Stimulated activated CD4-positive, alpha-beta T cell treated with anti-CD3 and anti-CD28 coated beads, Interleukin-15, amount 100 ng/mL, for 1 hour (primary cell): ENCODE measurements around the gene ASCL2.
"Not testable (repeated sequence)": the region's sequence is repeated elsewhere in the genome, so short reads cannot be mapped to it uniquely, and the experiment has no call there.

ENCODE experiments used
- DNase-seq, 2 donors: peaks; one replicate each; pipeline ENCODE4 v3.0.0-alpha.2; 2020; ENCODE audit warnings: low read depth in 1 of 2, low spot score in 1 of 2

ASCL2 gene

DNA sequence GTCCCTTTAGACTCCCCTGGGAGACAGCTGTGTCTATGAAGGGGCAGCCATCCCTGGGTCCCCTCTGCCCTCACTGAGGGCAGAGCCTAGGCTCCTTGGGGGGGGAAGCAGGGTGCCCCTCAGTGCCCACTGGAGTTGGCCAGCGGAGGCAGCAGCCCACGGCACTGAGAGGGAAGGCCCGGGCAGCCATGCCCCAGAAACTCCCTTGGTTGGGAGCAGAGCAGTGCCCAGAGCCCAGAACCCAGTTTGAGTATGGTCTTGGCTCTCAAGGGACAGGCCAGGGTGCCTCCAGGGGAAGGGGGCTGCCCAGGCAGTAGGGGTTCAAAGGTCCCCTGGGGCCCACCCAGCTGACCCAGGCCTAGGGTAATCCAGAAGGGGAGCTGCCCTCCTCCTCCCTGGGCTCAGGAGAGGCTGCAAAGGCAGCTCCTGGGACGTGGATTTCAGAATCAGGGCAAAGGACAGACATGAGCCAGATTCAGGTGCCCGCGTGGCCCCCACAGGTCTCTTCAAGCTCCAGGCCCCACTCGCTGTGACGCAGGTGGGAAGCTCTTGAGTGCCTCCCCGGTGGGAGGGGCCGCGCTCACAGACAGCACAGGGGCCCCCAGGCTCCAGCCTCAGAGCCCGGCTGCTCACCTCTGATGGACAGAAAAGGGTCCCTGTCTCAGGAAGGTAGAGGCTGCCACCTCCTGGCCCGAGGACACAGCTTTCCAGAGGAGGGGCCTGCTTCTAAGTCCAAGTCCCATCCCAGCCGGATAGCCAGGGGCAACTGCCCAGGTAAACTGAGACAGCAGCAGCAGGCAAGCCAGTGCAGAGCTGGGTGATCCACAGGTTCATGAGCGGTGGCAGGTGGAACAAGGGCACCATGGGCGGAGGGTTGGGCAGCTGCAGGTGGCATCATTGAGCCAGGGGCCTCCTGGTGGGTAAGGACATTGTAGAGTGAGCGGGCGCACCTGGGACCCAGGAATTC is 28.7 kb upstream of the ASCL2 start:
- DNase-seq = no peak

DNA sequence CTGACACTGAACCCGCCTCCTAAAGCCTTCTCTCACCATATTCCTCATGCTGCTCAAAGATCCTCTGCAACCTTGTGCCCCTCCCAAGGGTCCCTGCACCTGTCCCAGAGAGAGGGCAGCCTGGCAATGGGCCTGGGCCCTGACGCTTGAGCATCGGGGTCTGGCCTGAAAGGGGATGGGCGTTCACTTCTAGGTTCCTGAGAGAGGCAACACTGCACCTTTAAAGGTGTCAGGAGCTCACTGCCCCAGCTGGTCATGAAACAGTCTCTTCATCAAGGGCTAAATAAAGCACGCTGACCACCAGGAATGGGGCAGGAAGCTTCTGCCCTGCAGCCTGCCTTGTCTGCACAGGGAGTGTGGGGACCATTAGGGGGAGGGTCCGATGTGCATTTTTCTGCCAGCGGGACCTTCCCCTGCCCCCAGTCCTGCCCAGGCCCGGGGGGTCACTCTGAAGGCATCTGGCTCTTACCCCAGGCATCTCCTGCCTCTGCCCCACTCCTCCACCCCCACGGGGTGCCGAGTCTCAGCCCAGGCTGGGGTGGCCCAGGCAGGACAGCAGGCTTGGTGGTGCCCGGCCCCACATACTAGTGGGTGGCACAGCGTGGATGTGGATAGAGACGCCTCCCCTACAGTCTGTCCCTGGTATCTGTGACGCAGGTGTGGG is 27.9 kb upstream of the ASCL2 start:
- DNase-seq = no peak

DNA sequence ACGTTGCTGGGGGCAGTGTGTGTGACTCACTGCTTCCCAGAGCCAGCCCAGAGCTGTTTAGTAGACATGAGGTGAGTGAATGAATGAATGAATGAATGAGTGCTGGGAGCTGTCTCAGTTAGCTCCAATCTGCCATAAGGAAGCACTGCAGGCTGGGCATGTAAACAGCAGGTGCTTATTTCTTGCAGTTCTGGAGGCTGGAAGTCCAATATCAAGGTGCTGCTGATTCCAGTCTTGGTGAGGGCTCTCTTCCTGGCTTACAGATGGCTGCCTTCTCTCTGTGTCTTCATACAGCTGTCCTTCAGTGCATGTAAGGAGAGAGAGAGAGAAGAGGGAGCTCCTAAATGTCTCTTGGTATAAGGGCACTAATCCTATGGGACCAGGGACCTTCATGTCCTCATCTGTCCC is 27.2 kb upstream of the ASCL2 start:
- no peak for DNase-seq

DNA sequence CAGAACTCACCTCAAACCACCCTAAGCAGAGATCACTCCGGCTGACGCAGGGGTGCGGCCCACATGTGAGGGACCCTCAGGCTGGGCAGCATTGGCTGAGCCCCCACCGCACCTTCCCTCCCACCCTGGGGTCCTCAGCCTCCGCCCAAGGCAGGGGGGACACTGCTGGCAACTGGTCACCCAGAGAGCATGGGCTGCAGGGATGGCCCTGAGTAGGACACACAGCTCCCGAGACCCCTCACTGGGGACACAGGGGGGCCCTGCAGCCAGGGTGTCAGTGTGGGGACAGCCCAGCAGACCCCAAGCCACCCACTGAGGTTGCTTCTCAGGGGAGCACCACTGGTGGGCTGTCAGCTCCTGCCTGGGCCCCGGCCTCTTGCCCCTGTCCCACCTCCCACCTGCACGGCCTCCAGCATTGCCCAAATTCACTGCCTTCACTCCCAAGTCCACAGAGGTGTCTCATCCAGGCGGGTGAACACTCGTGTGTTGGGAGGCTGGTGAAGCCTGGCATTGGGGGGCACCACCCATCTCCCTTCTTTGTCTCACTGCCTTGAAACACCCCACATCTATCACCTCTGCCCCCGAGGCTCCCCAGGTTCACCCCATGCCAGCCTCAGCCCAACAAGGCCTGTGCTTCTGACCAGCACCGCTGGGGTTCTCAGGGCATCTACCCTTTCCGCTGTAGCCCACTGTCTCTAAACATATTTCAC is 26.7 kb upstream of the ASCL2 start:
- DNase-seq = no peak

DNA sequence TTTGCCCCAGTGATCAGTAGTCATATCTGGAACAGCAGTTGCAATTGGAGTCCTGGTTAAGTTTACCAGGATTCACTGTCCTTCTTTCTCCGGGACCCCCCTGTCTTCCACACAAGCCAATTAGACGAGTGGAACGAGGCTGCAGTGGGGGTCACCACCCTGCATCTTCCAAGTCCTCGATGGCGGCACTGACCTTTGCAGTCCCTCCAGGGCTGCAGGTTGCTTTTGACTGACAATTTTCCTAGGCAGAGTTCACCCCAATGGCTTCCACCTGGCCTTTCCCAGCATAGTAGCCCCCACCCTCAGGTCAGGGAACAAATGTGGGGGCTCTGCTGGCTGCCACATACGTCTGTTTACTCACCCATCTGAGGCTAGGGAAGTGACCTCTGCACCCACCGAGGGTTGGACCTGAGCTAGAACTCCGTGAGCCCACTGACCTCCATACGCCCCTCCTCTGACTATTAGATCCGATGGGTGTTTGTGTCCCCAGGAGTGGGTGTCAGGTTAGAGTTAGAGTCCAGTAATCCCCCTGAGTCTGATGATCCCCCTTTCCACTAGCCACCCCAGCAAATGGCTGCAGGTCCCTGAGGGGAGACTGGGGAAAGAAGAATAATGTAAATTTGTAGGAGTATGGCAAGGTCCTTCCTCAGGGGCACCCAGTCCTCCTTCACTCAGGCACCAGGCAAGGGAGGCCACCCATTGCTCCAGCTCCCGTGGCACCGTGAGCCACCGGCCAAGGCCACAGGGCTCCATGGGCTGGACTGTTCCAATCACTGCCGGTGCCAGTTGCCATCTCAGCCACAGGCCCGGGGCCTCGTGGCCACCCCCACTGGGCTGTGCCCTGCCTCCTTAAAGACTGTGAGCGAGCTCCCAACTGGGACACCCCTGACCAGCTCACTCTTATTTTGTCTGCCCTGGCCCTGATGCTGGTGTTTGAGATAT is 25.9 kb upstream of the ASCL2 start:
- no peak for DNase-seq

DNA sequence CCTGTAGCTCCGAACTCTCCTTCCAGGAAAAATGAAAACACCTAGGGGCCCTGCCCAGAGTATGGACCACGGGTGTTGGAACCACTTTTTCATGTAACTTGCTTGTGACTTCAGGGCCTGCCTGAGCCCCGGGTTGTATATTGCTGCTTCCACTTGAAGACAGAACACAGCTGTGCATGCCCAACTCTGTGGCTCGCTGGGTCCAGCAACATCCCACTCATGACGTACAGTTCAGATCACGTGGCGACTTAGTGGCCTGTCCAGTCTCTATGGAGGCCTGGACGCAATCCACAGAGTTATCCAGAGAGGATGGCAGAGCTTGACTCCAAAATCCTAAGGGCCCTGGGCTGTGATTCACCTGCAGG is 24.5 kb upstream of the ASCL2 start:
- no peak for DNase-seq

DNA sequence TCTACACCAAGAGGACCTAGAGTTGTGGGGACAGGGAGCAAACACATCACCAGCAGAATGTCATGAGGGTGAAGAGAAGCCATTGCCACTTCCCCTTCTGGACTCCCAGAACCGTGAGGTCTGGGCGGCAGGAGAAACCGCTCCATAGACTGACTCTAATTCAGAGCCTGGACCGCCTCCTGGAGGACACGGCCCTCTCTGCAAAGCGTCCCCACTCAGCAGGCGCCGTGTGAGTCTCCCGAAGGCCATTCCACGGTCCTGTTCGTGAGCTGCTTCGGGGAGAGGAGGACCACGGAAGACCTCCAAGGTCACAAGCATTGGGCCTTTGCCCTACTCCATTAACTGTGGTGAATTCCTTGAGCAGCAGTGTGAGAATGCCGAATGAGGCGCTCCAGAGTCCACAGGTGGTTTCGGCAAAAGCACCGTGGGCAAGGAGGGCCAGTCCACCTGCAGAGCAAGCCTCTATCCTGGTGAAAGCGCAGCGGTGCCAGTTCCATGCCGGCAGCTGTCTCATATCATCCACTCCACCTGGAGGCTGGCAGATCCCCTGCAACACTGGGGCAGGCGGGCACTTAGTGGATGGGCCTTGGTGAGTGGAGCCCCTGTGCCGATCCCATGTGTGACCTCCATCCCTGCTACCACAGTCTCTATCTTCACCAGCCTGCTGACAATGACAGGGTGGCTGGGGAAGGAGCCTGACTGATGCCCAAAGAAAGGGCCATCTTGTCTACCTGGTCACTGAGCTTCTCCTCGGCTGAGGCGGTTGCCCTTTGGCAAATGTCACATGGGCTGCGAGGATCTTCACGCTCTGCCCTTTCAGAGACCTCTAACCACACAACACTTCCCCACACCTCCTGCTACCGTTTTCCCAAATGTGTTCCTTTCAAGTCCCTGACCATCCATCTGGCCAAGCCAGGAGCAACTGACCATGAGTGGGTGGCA is 23.9 kb upstream of the ASCL2 start:
- DNase-seq = no peak

DNA sequence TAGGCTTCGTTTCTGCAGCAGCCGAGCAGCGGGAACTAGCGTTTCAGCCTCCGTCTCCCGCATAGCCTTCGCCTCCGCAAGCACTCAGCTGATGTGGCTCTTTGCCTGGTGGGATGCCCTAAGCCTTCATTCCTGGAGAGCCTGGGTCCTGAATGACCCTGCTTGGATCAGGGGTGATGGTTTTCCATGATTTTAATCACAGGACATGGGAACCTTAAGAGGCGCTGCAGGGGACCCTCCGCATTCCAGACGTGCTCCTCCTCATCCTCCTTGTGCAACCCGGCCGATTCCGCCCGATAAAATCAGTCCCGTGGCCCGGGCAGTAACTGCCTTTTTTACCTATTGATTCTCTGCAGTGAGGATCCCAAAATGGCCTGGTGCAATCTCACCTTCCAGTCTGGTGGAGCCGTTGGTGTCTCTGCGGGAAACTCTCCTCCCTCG is 23.2 kb upstream of the ASCL2 start:
- no peak for DNase-seq

DNA sequence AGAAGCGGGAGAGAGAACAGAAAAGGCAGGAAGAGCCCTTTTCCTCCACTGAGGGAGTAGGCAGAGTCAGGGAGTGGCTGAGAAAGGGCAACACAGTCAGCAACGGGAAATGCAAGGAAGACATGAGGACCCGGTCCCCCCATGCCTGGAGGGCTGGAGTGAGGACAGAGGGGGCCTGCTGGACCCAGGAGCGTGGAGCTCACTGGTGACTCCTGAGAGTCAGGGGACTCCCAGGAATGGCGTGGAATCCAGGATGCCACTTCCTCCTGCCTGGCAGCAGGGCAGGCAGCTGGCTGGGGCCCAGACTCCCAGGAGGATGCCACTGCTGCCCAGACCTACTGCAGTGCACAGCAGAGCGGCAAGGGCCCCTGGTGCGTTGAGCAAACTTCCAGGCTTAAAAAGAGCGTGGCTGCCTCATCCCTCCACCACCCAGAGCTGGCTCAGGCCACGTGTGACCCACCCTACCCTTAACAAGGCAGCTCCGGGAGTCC is 20.0 kb upstream of the ASCL2 start:
- DNase-seq = no peak

DNA sequence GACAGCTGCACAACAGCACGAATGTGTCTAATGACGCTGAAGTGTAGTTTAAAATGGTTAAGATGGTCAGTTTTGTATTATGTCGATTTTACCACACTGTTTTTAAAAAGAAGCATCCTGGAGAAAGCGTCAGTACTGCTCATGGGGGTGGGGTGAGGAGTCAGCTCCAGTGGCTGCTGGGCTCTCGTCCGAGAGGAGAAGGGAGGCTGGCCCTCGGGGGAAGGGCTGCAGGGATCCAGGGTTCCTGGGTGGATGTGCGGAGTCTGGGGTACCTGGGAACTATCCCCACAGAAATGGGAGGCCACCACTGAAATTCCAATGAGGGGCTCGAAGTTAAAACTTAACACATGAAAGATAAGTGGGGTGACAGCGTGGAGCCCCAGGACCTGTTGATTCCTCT is 19.5 kb upstream of the ASCL2 start:
- no peak for DNase-seq

DNA sequence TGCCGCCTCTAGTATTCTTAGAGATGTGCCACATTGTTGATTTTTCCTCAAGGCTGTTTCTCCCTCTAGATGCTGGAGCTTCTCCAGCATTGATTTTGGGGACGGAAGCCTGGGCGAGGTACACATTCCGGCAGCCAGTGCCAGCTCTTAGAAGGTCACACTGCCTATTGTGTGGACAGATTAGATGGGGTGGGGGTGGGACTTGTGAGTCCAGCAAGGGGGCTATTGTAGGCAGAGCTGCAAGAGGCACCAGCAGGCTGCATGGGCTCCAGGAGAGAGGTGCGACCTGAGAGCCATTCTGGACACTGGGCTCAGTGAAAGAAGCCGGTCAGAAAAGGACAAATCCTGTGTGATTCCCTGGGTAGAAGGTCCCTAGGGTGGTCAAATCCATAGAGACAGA is 19.0 kb upstream of the ASCL2 start:
- no peak for DNase-seq

DNA sequence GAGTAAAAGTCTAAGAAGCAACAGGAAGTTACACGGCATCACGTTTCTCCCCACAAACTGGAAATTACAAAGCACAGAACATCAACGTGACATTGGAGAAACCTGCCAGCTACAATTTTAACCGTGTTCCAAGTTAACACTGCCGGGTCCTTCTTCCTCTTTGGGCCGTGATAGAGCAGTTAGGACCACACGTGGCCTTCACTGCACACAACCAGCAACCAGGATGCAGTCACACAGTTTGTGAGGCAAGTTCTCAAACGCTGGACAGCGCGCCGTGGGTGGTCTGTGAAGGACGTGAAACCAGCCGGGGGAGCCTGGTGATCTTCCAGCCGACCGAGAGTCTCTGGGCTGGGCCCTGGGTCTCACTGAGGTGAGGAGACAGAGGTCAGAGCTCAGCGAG is 16.7 kb upstream of the ASCL2 start:
- DNase-seq = no peak

DNA sequence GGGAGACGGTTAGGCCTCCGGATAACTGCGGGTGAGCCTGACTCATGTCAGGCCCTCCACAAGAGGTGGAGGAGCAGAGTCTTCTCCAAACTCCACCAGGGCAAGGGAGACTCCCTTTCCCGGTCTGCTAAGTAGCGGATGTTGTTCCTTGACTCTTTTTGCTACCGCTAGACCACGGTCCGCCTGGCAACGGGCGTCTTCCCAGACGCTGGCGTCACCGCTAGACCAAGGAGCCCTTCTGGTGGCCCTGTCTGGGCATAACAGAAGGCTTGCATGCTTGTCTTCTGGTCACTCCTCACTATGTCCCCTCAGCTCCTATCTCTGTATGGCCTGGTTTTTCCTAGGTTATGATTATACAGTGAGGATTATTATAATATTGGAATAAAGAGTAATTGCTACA is 16.0 kb upstream of the ASCL2 start:
- not testable (repeated sequence) for DNase-seq

DNA sequence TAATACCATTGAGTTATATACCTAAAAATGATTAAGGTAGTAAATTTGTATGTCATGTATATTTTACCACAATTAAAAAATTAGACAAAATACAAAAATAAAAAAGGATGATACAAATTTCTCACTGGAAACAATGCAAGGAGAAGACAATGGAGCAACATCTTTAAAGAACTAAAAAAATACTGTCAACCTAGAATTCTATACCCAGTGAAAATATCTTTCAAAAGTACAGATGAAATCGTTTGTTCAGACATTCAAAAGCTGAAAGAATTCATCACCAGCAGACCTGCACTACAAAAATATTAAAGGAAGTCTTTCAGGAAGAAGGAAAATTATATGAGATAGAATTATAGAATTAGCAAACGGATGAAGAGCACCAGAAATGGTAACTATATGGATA is 9.8 kb upstream of the ASCL2 start:
- no peak for DNase-seq

DNA sequence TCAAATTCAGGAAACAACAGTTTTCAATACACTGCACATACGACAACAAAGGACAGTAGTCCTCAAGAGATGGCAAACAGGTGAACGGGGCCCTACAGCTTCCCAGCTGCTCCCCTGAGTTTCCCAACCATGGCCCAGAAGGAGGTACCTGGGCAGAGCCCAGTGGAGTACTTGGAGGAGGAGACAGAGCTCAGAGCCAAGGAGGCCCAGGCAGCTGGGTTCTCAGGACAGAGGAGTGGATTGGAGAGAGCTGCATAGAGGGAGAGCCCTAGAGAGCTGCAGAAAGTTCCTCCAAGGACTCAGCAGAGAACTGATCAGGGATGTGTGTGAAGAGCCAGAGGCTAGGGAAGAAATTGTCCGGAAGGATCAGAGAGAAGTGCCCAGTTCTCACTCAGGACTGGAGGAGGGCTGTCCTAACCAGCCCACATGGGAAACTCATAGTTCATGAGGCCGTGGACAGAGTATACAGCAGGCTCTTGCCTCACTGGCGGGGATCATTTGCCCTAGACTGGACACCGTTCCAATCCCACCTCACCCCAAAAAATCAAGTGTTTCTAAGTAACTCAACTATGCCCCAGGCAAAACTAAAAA is 7.6 kb upstream of the ASCL2 start:
- no peak for DNase-seq

DNA sequence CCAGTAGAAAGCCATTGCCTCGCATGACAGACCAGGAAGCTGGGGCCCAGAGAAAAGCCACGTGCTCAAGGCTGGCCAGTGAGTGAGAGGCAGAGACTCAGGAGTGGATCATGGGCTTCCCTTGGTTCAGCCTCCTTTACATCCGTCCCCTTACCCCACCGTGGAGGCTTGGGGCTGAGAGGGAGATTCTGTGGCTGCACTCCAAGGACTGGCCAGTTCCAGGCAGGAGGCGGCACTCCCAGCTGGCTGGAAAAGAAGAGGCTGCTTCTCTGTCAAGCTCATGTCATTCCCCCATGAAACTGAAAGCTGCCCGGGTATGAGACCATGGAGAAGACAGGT is 6.6 kb upstream of the ASCL2 start:
- no peak for DNase-seq

DNA sequence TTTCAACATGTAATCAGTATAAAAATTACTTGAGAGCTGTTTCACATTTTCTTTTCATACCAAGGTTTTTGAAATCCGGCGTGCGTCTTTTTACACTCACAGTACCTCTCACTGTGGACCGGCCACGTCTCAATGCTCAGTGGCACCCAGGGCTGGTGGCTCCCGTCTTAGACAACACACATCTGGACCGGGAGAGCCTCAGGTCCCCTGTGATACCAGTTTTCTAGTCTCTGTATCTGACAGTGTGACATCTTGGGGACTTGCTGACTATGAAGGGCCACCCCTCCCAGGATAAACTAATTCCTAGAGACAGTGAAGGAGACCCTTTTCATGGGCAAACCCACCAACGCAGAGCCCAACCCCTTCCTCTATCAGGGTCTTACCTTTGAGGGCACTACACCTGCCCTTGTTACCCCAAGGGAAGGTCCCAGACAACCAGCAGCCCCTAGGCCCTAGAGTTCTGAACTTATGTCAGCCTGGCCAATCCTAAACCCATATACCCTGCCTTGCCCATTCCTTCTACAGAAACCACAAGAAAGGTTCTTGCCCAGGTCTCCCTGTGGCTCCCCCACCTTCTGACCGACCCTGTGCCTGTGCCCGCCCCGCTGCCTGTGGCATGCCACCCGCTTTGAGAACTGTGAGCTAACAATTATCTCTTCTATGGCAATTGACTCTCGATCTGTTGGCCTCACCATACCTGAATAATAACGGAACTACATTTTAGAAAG is 6.1 kb upstream of the ASCL2 start:
- DNase-seq = no peak
